ENCODE results near the gene TMEM135. TPM values are rescaled to one million over a fixed set of nuclear protein-coding genes. Genes with fewer than 3 reads are reported as not detected.
"Not testable (repeated sequence)": the region's sequence is repeated elsewhere in the genome, so short reads cannot be mapped to it uniquely, and the experiment has no call there.

Gene TMEM135
- total RNA-seq, 2 experiments from 2014 or later = 21.8 to 24.8 TPM

- Mint-ChIP-seq H3K27me3 (ENCODE audit: low read depth) (no peaks in the 10 kb centered on the region), H3K4me3 (no peak overlapping the region), H3K9me3 (peaks cover 2% of the 10 kb centered on the region), H3K36me3 (ENCODE audit: low read depth) (peaks cover 8% of the 10 kb centered on the region), H3K4me1 (ENCODE audit: low read depth) (no peaks in the 10 kb centered on the region), H3K27ac (no peak overlapping the region)
- DNase-seq = no peak
- CTCF ChIA-PET = no interaction called here
- intact Hi-C loops (cut with micrococcal nuclease) = loop anchor here (5.0 kb wide), 1 partner anchor 68 kb away; no protein-coding TSS in a partner anchor
These were observed 96.9 kb downstream of the TMEM135 start for GRCh38 chr11:87134524-87135106.

- DNase-seq = no peak
- Mint-ChIP-seq H3K9me3 (peaks cover 2% of the 10 kb centered on the region), H3K36me3 (ENCODE audit: low read depth) (peaks cover 9% of the 10 kb centered on the region), H3K27me3 (ENCODE audit: low read depth) (no peaks in the 10 kb centered on the region), H3K4me3 (no peak overlapping the region), H3K27ac (no peak overlapping the region), H3K4me1 (ENCODE audit: low read depth) (no peaks in the 10 kb centered on the region)
- intact Hi-C loops (cut with micrococcal nuclease) = no loop called here
- CTCF ChIA-PET = no interaction called here
These were observed 98.5 kb downstream of the TMEM135 start for GRCh38 chr11:87136236-87136635.

GRCh38 chr11:87137711-87138110 is 100.0 kb downstream of the TMEM135 start:
- no peak for DNase-seq
- CTCF ChIA-PET = no interaction called here
- Mint-ChIP-seq H3K9me3 (peaks cover 2% of the 10 kb centered on the region), H3K4me3 (no peak overlapping the region), H3K36me3 (ENCODE audit: low read depth) (peaks cover 9% of the 10 kb centered on the region), H3K4me1 (ENCODE audit: low read depth) (peaks cover 5% of the 10 kb centered on the region), H3K27ac (no peak overlapping the region), H3K27me3 (ENCODE audit: low read depth) (no peaks in the 10 kb centered on the region)
- intact Hi-C loops (cut with micrococcal nuclease) = no loop called here

GRCh38 chr11:87139475-87139874 is 101.7 kb downstream of the TMEM135 start:
- peaks cover 6% of the 10 kb centered on the region for H3K36me3 Mint-ChIP-seq (ENCODE audit: low read depth)
- H3K27me3 Mint-ChIP-seq (ENCODE audit: low read depth) = no peaks in the 10 kb centered on the region
- CTCF ChIA-PET = no interaction called here
- peaks cover 17% of the 10 kb centered on the region for H3K4me1 Mint-ChIP-seq (ENCODE audit: low read depth)
- no peak overlapping the region for H3K4me3 Mint-ChIP-seq
- H3K9me3 Mint-ChIP-seq = peaks cover 2% of the 10 kb centered on the region
- no peak for DNase-seq
- intact Hi-C loops (cut with micrococcal nuclease) = no loop called here
- no peak overlapping the region for H3K27ac Mint-ChIP-seq

GRCh38 chr11:87141322-87141721 is 103.6 kb downstream of the TMEM135 start:
- intact Hi-C loops (cut with micrococcal nuclease) = no loop called here
- peaks cover 2% of the 10 kb centered on the region for H3K9me3 Mint-ChIP-seq
- no peak overlapping the region for H3K4me3 Mint-ChIP-seq
- H3K27ac Mint-ChIP-seq = no peak overlapping the region
- peaks cover 6% of the 10 kb centered on the region for H3K36me3 Mint-ChIP-seq (ENCODE audit: low read depth)
- CTCF ChIA-PET = interaction anchor here (1.2 kb wide), 1 partner anchor 146 kb away, joined by 3 read pairs; no protein-coding TSS in a partner anchor
- peaks cover 28% of the 10 kb centered on the region for H3K4me1 Mint-ChIP-seq (ENCODE audit: low read depth)
- no peak for DNase-seq
- H3K27me3 Mint-ChIP-seq (ENCODE audit: low read depth) = no peaks in the 10 kb centered on the region

GRCh38 chr11:87141980-87142514 is 104.3 kb downstream of the TMEM135 start:
- CTCF ChIA-PET = interaction anchor here (0.8 to 1.2 kb wide), 2 partner anchors 147 to 148 kb away, joined by 3 read pairs; no protein-coding TSS in a partner anchor
- peaks cover 28% of the 10 kb centered on the region for H3K4me1 Mint-ChIP-seq (ENCODE audit: low read depth)
- H3K27ac Mint-ChIP-seq = no peak overlapping the region
- no peak for DNase-seq
- intact Hi-C loops (cut with micrococcal nuclease) = no loop called here
- H3K4me3 Mint-ChIP-seq = no peak overlapping the region
- H3K36me3 Mint-ChIP-seq (ENCODE audit: low read depth) = peaks cover 6% of the 10 kb centered on the region
- H3K27me3 Mint-ChIP-seq (ENCODE audit: low read depth) = no peaks in the 10 kb centered on the region
- H3K9me3 Mint-ChIP-seq = peaks cover 2% of the 10 kb centered on the region

- DNase-seq = no peak
- intact Hi-C loops (cut with micrococcal nuclease) = no loop called here
- Mint-ChIP-seq H3K27me3 (ENCODE audit: low read depth) (no peaks in the 10 kb centered on the region), H3K4me1 (ENCODE audit: low read depth) (peaks cover 28% of the 10 kb centered on the region), H3K4me3 (no peak overlapping the region), H3K9me3 (peaks cover 2% of the 10 kb centered on the region), H3K27ac (no peak overlapping the region), H3K36me3 (ENCODE audit: low read depth) (peaks cover 4% of the 10 kb centered on the region)
- CTCF ChIA-PET = interaction anchor here (0.8 kb wide), 1 partner anchor 148 kb away, joined by 3 read pairs; no protein-coding TSS in a partner anchor
These were observed 104.9 kb downstream of the TMEM135 start for GRCh38 chr11:87142594-87142993.

GRCh38 chr11:87143641-87144040 is 105.9 kb downstream of the TMEM135 start:
- intact Hi-C loops (cut with micrococcal nuclease) = no loop called here

GRCh38 chr11:87144252-87144651 is 106.5 kb downstream of the TMEM135 start:
- Mint-ChIP-seq H3K36me3 (ENCODE audit: low read depth) (peaks cover 4% of the 10 kb centered on the region), H3K4me3 (no peak overlapping the region), H3K27ac (no peak overlapping the region), H3K4me1 (ENCODE audit: low read depth) (peaks cover 28% of the 10 kb centered on the region), H3K9me3 (peaks cover 1% of the 10 kb centered on the region), H3K27me3 (ENCODE audit: low read depth) (no peaks in the 10 kb centered on the region)
- intact Hi-C loops (cut with micrococcal nuclease) = no loop called here
- CTCF ChIA-PET = interaction anchor here (0.7 kb wide), 1 partner anchor 327 kb away, joined by 3 read pairs; no protein-coding TSS in a partner anchor
- DNase-seq = no peak

More at GRCh38 chr11:87143641-87144040, 105.9 kb downstream of the TMEM135 start:
- peaks cover 4% of the 10 kb centered on the region for H3K36me3 Mint-ChIP-seq (ENCODE audit: low read depth)
- H3K4me3 Mint-ChIP-seq = no peak overlapping the region
- peaks cover 2% of the 10 kb centered on the region for H3K9me3 Mint-ChIP-seq
- CTCF ChIA-PET = interaction anchor here (0.7 kb wide), 1 partner anchor 328 kb away, joined by 3 read pairs; no protein-coding TSS in a partner anchor
- H3K27ac Mint-ChIP-seq = no peak overlapping the region
- no peak for DNase-seq
- H3K4me1 Mint-ChIP-seq (ENCODE audit: low read depth) = peaks cover 28% of the 10 kb centered on the region
- H3K27me3 Mint-ChIP-seq (ENCODE audit: low read depth) = no peaks in the 10 kb centered on the region

GRCh38 chr11:87148749-87149148 is 111.0 kb downstream of the TMEM135 start:
- intact Hi-C loops (cut with micrococcal nuclease) = no loop called here
- no peak for DNase-seq
- H3K4me1 Mint-ChIP-seq (ENCODE audit: low read depth) = peaks cover 17% of the 10 kb centered on the region
- H3K27ac Mint-ChIP-seq = no peak overlapping the region
- H3K36me3 Mint-ChIP-seq (ENCODE audit: low read depth) = peaks cover 4% of the 10 kb centered on the region
- CTCF ChIA-PET = interaction anchor here (0.6 kb wide), 1 partner anchor 20 kb away, joined by 4 read pairs; no protein-coding TSS in a partner anchor
- H3K4me3 Mint-ChIP-seq = no peak overlapping the region
- H3K9me3 Mint-ChIP-seq = peaks cover 4% of the 10 kb centered on the region
- no peaks in the 10 kb centered on the region for H3K27me3 Mint-ChIP-seq (ENCODE audit: low read depth)

- H3K4me1 Mint-ChIP-seq (ENCODE audit: low read depth) = peaks cover 16% of the 10 kb centered on the region
- CTCF ChIA-PET; H3K4me3 Mint-ChIP-seq; H3K36me3 Mint-ChIP-seq (ENCODE audit: low read depth); H3K9me3 Mint-ChIP-seq; H3K27me3 Mint-ChIP-seq (ENCODE audit: low read depth); intact Hi-C loops (cut with micrococcal nuclease); H3K27ac Mint-ChIP-seq; DNase-seq: not testable (repeated sequence)
These were observed 112.0 kb downstream of the TMEM135 start for GRCh38 chr11:87149782-87150181.

- intact Hi-C loops (cut with micrococcal nuclease) = no loop called here
- CTCF ChIA-PET = no interaction called here
- Mint-ChIP-seq H3K27me3 (ENCODE audit: low read depth) (no peaks in the 10 kb centered on the region), H3K9me3 (peaks cover 4% of the 10 kb centered on the region), H3K4me3 (no peak overlapping the region), H3K4me1 (ENCODE audit: low read depth) (peaks cover 4% of the 10 kb centered on the region), H3K27ac (no peak overlapping the region), H3K36me3 (ENCODE audit: low read depth) (peaks cover 5% of the 10 kb centered on the region)
- no peak for DNase-seq
These were observed 113.2 kb downstream of the TMEM135 start for GRCh38 chr11:87150936-87151335.

GRCh38 chr11:87154246-87154645 is 116.5 kb downstream of the TMEM135 start:
- H3K9me3 Mint-ChIP-seq = peaks cover 4% of the 10 kb centered on the region
- CTCF ChIA-PET = no interaction called here

More at GRCh38 chr11:87154246-87154645, 116.5 kb downstream of the TMEM135 start:
- intact Hi-C loops (cut with micrococcal nuclease) = no loop called here
- peaks cover 5% of the 10 kb centered on the region for H3K36me3 Mint-ChIP-seq (ENCODE audit: low read depth)
- H3K4me1 Mint-ChIP-seq (ENCODE audit: low read depth) = peaks cover 6% of the 10 kb centered on the region
- no peak overlapping the region for H3K4me3 Mint-ChIP-seq
- no peaks in the 10 kb centered on the region for H3K27me3 Mint-ChIP-seq (ENCODE audit: low read depth)
- no peak for DNase-seq
- no peak overlapping the region for H3K27ac Mint-ChIP-seq

All from activated naive CD4-positive, alpha-beta T cell treated with anti-CD3 and anti-CD28 coated beads for 36 hours (primary cell).